Measurements from ENCODE around the gene ZNRF3.

Gene ZNRF3

GRCh38 chr22:28855355-28856094, 27.8 kb upstream of the ZNRF3 start:
- Histone ChIP-seq H3K27me3 (ENCODE audit: low read depth, low read length) (no peaks in the 10 kb centered on the region), H3K27ac (ENCODE audit: low read length) (no peak overlapping the region), H3K9me3 (ENCODE audit: insufficient read depth, low read length) (no peaks in the 10 kb centered on the region), H3K9ac (ENCODE audit: low read length) (no peak overlapping the region), H2AFZ (ENCODE audit: low read depth, low read length) (no peak overlapping the region), H3K4me1 (ENCODE audit: low read length) (no peaks in the 10 kb centered on the region), H3K4me2 (ENCODE audit: low read length) (no peak overlapping the region), H3K79me2 (ENCODE audit: low read length) (no peaks in the 10 kb centered on the region), H3K4me3 (ENCODE audit: low read length) (no peak overlapping the region), H4K20me1 (ENCODE audit: insufficient read depth, low read length) (no peaks in the 10 kb centered on the region), H3K36me3 (replicated peaks; ENCODE audit: low read depth, low read length) (no peaks in the 10 kb centered on the region)
- no peak for TF ChIP-seq EZH2phosphoT487 (IDR thresholded peaks at IDR 0.05; ENCODE audit: low read depth)
- TF ChIP-seq, protein P1, sequence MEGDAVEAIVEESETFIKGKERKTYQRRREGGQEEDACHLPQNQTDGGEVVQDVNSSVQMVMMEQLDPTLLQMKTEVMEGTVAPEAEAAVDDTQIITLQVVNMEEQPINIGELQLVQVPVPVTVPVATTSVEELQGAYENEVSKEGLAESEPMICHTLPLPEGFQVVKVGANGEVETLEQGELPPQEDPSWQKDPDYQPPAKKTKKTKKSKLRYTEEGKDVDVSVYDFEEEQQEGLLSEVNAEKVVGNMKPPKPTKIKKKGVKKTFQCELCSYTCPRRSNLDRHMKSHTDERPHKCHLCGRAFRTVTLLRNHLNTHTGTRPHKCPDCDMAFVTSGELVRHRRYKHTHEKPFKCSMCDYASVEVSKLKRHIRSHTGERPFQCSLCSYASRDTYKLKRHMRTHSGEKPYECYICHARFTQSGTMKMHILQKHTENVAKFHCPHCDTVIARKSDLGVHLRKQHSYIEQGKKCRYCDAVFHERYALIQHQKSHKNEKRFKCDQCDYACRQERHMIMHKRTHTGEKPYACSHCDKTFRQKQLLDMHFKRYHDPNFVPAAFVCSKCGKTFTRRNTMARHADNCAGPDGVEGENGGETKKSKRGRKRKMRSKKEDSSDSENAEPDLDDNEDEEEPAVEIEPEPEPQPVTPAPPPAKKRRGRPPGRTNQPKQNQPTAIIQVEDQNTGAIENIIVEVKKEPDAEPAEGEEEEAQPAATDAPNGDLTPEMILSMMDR (IDR thresholded peaks at IDR 0.05; ENCODE audit: low read depth, low read length), result peak; percentile 98

- Histone ChIP-seq H3K79me2 (ENCODE audit: low read length) (no peaks in the 10 kb centered on the region), H3K9ac (ENCODE audit: low read length) (no peak overlapping the region), H3K36me3 (replicated peaks; ENCODE audit: low read depth, low read length) (no peaks in the 10 kb centered on the region), H4K20me1 (ENCODE audit: insufficient read depth, low read length) (no peaks in the 10 kb centered on the region), H3K4me3 (ENCODE audit: low read length) (no peak overlapping the region), H3K27ac (ENCODE audit: low read length) (no peak overlapping the region), H3K4me1 (ENCODE audit: low read length) (no peaks in the 10 kb centered on the region), H2AFZ (ENCODE audit: low read depth, low read length) (no peak overlapping the region), H3K4me2 (ENCODE audit: low read length) (no peak overlapping the region), H3K27me3 (ENCODE audit: low read depth, low read length) (no peaks in the 10 kb centered on the region), H3K9me3 (ENCODE audit: insufficient read depth, low read length) (no peaks in the 10 kb centered on the region)
- TF ChIP-seq EZH2phosphoT487 (IDR thresholded peaks at IDR 0.05; ENCODE audit: low read depth), result no peak
- TF ChIP-seq, protein P1 (IDR thresholded peaks at IDR 0.05; ENCODE audit: low read depth, low read length), result no peak
Observed at GRCh38 chr22:28856095-28856455, 27.3 kb upstream of the ZNRF3 start.

DNA sequence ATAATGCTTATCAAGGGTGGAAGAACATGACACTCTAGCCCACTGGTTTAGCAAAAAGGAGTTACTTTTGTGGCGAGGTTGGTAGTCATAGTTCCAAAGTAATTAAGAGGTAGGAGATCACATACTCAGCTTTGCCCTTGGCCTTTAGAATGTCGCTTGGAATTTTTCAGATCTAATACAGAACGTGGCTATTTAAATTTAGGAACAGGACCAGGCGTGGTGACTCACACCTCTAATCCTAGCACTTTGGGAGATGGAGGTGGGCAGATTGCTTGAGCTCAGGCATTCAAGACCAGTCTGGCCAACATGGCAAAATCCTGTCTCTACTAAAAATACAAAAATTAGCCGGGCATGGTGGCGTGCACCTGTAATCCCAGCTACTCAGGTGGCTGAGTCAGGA, 26.1 kb upstream of the ZNRF3 start:
- H3K9me3 ChIP-seq (ENCODE audit: insufficient read depth, low read length), result no peaks in the 10 kb centered on the region
- no peak overlapping the region for H3K9ac ChIP-seq (ENCODE audit: low read length)
- no peaks in the 10 kb centered on the region for H4K20me1 ChIP-seq (ENCODE audit: insufficient read depth, low read length)
- no peaks in the 10 kb centered on the region for H3K79me2 ChIP-seq (ENCODE audit: low read length)
- TF ChIP-seq, protein P1 (IDR thresholded peaks at IDR 0.05; ENCODE audit: low read depth, low read length), result no peak
- no peak for TF ChIP-seq EZH2phosphoT487 (IDR thresholded peaks at IDR 0.05; ENCODE audit: low read depth)
- H2AFZ ChIP-seq (ENCODE audit: low read depth, low read length), result no peak overlapping the region
- H3K27ac ChIP-seq (ENCODE audit: low read length), result no peak overlapping the region
- H3K36me3 ChIP-seq (replicated peaks; ENCODE audit: low read depth, low read length), result no peaks in the 10 kb centered on the region
- H3K4me2 ChIP-seq (ENCODE audit: low read length), result no peak overlapping the region
- H3K4me1 ChIP-seq (ENCODE audit: low read length), result no peaks in the 10 kb centered on the region
- H3K4me3 ChIP-seq (ENCODE audit: low read length), result no peak overlapping the region
- no peaks in the 10 kb centered on the region for H3K27me3 ChIP-seq (ENCODE audit: low read depth, low read length)

GRCh38 chr22:28864878-28865596, 18.3 kb upstream of the ZNRF3 start:
- Histone ChIP-seq H2AFZ (ENCODE audit: low read depth, low read length) (no peak overlapping the region), H3K4me2 (ENCODE audit: low read length) (no peak overlapping the region), H3K4me1 (ENCODE audit: low read length) (no peaks in the 10 kb centered on the region), H3K27ac (ENCODE audit: low read length) (no peak overlapping the region), H3K4me3 (ENCODE audit: low read length) (no peak overlapping the region), H3K9ac (ENCODE audit: low read length) (no peak overlapping the region), H3K9me3 (ENCODE audit: insufficient read depth, low read length) (no peaks in the 10 kb centered on the region), H4K20me1 (ENCODE audit: insufficient read depth, low read length) (no peaks in the 10 kb centered on the region), H3K27me3 (ENCODE audit: low read depth, low read length) (no peaks in the 10 kb centered on the region), H3K79me2 (ENCODE audit: low read length) (no peaks in the 10 kb centered on the region), H3K36me3 (replicated peaks; ENCODE audit: low read depth, low read length) (no peaks in the 10 kb centered on the region)
- no peak for TF ChIP-seq EZH2phosphoT487 (IDR thresholded peaks at IDR 0.05; ENCODE audit: low read depth)
